OCI-M2 (cell line): ENCODE results near the gene SLC17A1.

Experiments
- DNase-seq: peaks from one replicate; lab custom pipeline; 2025; ENCODE audit not compliant: unreplicated experiment; lab: John Stamatoyannopoulos, UW

The SLC17A1 gene

DNA sequence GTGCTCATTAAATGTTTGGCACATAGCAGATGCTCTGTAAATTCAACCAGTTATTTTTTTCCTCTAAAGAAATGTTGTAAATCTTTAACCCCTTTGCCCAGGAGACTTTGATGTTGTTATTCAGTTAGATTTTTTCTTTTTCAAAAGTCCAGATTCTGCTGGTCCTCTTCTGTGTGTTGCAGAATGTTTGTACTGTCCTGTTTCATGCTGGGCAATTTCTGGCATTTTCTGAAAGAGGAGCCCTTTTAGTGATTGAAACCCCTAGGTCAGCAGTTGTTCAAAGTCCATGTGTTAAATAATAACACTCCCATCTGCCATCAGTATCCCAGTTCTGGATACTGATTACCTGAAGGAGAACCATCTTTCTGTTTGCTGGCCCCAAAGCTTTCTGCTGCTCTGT lies 1.3 kb upstream of the SLC17A1 start:
- no peak for DNase-seq

DNA sequence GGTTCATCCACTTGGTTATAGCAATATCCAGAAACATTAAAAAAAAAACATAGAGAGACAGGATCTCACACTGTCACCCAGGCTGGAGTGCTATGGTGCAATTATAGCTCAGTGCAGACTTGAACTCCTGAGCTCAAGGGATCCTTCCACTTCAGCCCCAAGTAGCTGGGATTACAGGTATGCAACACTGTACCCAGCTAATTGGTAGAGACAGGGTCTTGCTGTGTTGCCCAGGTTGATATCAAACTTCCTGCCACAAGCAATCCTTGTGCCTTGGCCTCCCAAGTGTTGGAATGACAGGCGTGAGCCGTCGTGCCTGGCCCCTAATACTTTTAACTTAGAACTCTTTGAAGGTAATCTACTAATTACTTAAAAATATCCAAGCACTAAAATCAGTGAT lies 818 bp upstream of the SLC17A1 start:
- DNase-seq, result no peak

DNA sequence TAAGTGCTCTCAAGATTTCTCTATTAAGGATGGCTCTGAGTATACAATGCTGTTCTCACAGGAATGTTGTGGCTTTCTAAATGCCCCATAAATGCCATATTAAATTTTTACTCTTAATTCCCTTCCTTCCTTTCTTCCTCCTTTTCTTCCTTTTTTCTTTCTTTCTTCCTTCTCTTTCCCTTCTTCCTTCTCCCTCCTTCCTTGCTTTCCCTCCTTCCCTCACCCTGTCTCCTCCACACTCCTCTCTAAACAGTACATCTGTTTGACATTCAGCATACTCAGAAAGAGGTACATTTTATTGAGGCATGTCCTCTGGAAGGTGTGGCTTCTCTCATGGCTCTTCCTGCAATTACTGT lies 433 bp upstream of the SLC17A1 start:
- no peak for DNase-seq

DNA sequence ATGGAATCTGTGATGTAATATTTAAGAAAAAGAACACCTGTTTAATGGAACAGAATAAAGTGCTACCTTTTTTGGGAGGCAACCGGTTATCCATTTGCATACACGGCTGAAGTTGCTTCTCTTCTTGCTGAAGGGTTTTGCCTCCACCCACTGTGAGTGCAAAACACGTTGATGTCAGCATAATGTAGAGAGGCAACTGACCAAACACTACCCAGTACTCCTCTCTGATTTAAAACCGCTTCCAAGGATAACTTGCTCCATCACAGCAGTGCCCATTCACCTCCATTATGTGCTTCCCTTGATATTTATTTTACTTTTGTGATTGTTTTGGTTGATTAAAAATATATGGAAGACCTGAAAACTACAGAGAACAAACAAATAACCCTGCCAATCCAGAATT lies 1.4 kb downstream of the SLC17A1 start:
- DNase-seq, result no peak

DNA sequence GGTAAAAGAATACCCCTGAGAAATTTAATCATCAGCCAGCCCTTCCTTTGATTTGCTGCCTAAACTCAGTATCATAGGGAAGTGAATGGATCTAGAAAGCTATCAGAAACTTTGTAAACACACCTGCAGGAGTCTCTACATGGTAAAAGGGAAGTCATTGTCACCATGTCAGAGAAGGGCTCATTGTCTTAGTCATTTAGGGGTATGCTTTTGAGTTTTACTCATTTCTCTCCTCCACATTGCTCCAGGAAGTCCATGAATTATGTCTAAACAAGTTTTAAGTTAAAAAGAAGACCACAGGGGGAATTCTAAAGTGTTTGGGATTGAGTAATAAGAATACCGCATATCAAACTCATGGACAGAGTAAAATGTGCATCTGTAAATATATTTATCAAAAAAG lies 2.5 kb downstream of the SLC17A1 start:
- no peak for DNase-seq

DNA sequence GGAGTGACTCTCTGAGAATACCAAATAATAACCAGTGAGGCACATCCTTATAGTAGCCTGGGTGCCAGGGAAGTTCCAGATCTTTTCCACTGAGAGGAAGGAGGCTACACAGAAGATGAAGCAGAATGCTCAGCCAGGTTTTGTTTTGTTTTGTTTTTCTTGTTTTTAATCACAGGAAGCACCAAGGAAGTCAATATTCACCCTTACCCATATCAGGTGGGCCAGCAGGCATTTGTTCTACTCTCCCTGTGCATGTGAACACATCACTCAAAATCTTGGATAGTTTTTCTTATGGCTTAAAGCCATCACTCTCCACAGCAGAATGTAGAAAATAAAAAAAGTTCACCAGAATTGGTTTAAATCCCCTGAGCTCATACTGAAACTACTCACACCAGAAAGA lies 10.5 kb downstream of the SLC17A1 start:
- no peak for DNase-seq

DNA sequence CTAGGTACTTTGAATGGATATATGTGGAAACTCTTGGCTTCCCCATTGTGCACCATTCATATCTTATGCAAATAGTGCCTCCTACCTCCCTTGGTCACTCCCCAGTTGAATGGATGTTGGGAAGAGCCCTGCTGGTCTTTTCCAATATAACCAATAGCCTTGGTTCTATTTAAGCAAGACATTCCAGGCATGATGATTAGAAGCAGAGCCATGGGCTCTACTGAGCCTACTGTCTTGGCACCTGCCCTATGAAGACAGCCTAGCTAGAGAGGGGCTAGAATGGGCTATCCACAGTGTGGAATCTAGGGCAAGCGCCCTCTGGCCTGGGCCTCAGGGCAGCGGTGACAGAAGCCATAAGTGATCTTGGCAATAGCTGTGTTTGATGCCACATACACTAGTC lies 15.6 kb downstream of the SLC17A1 start:
- no peak for DNase-seq

DNA sequence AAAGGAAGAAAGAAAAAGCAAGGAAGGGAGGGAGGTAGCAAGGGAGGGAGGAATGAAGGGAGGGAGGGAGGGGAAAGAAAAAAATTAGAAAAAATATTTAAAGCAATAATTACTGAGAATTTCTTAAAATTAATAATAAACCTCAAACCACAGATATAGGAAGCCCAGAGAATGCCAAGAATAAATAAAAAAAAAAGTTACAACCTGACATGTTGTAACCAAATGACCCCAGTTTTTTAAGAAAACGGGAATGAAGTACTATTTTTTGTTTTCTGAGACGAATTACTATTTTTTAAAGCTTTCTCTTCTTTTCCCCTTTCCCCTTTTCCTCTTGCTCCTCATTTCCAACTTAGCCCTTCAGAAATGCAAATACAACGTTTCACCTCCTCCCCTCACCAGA lies 16.7 kb downstream of the SLC17A1 start:
- DNase-seq, result no peak

DNA sequence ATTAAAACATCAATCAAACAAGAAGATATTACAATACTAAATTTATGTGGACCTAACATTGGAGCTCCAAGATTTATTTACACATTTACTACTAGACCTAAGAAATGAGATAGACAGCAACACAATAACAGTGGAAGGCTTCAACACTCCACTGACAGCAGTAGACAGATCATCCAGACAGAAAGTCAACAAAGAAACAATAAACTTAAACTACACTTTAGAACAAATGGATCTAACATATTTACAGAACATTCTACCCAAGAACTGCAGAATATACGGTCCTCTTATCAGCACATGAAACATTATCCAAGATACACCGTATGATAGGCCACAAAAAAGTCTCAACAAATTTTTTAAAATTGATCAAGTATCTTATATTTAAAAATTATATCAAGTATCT lies 27.0 kb downstream of the SLC17A1 start:
- DNase-seq, result no peak

DNA sequence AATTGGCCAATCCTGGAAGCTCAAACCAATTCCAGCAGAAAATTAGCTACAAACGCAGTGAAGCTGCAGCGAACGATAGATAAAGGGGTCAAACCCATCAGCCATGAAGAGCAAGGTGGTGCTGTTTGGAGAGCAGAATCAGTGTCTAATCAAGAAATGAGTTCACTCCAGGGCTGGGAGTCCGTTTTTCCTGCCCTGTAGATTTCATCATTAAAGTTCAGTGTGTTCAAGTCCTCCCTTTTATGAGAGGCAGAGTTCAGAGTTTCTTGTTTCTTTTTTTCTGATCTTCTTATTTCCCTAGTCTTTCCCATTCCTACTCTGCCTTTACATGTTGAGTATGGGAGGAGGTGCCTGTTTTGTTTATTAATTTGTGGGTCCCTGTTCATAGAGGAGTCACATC lies 30.4 kb downstream of the SLC17A1 start:
- DNase-seq, result no peak

DNA sequence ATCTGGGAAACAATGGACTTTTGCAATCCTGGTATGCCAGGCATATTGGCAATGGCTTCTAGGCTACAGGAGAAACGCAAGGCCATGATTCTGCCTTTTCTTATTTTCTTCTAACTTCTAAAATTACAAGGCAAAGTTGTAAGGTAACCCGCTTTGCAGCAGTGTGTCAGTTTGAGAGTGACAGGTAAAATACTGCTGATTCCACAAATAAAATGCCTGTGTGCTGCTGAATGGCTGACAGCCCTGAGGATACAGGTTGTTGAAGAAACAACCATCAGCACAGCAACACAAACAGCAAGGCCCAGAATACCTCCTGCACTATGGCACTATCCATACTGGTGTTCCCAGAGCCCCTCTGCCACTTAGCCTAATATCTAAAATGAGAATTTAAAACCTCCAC lies 37.1 kb downstream of the SLC17A1 start:
- no peak for DNase-seq

DNA sequence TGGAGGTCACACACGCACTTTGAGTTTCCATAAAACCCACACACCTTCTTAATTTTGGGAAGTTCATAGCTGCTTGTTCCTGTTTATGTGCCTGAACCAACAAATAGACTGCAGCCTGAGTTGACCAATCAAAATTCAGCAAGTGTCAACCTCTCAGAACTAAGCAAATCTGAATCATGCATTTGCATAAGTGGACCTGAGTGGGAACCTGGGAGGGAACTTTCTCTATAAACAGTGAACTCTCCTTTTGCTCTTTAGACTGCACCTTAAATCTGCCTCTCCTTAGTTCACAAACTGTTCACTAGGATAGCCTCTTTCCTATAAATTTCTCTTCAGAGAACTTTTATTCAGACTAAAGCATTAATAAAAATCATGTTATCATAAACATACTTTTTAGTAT lies 37.9 kb downstream of the SLC17A1 start:
- DNase-seq, result no peak

DNA sequence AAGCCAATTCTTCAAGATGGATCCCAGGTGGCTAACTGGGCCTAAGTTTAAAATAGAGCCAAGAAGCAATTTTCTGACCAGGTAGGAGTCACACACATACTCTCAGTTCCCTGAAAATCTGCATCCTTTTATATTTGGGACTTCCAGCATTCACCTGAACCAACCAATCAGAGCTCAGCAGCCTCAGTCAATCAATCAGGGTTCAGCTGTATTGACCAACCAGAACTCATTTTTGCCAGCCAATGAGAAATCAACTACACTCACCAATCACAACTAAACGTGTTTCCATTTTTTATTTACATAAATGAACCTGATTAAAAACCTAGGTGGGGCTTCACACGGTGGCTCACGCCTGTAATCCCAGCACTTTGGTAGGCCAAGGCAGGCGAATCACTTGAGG lies 39.8 kb downstream of the SLC17A1 start:
- no peak for DNase-seq

DNA sequence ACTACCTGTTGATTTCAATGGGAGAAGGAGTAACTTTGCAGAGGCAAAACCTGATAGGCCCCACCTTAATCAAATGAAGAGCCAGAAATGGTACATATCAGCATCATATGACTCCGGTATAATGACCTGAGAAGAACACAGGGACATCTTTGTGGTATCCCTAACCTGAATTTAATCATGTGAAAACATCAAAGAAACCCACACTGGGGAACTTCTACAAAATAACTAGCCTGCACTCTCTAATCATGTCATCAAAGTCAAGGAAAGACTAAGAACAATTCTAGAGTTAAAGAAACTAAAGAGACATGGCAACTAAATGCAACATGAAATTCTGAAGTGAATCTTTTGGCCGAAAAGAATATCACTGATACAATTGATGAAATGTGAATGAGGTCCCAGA lies 42.4 kb downstream of the SLC17A1 start:
- no peak for DNase-seq

DNA sequence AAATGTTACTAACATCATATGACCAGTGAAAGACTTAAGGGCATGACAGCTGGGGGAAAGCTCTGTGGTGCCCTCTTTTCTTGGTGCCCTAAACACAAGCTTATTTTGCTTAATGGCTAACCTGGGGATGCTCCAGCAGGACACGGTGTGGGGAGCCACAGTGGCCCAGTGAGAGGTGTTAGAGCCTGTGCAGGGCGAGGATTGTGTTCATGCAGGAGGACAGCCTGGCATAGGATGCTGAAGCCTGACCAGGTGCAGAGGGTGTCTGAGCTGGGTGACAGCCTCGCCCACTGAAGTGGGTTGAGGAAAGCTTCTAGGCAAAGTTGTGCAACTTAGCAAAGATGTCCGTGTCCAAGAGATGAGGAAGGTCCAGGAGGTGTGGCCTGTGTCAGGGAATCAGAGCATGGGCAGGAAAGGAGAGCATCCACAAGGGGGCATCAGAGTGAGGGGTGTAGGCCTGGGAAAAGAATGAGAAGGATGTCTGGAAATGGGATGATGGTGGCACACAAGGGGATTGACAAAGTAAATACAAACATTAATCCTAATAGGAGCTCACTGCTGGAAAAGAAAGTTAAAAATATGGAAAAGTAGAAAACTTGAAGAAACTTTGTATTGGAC lies 43.4 kb downstream of the SLC17A1 start:
- DNase-seq, result no peak

DNA sequence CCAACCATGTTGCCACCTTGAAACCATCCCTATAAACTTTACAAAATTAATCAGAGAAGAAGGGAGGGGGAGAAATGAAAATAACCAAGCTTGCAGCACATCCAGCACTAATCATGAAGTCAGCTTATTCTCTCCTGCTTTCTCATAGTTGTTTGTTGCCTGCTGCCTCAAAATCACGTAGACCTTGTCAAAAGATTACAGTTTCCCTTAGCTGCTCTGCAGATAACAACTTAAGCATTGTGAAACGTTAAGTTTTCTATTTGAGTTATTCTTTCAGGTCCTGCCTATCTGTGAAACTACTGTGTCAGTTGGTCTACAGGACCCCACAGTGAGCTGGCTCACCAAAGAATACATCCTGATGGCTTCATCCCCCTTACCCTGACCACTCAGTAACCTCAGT lies 44.4 kb downstream of the SLC17A1 start:
- no peak for DNase-seq

DNA sequence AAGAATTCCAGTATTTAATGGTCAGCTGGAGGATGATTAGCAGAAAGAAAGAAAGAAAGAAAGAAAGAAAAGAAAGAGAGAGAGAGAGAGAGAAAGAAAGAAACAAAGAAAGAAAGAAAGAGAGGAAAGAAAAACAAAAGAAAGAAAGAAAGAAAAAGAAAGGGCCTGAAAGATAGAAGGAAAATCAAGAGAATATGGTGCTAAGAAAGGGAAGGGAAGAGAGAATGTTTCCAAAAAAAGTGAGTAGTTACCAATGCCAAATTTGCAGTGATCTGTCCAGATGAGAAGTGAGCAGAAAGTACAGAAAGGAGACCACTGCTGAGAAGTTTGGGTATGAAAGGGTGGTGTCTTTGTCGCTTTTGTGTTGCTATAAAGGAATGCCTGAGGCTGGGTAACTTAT lies 50.7 kb downstream of the SLC17A1 start:
- DNase-seq, result no peak

DNA sequence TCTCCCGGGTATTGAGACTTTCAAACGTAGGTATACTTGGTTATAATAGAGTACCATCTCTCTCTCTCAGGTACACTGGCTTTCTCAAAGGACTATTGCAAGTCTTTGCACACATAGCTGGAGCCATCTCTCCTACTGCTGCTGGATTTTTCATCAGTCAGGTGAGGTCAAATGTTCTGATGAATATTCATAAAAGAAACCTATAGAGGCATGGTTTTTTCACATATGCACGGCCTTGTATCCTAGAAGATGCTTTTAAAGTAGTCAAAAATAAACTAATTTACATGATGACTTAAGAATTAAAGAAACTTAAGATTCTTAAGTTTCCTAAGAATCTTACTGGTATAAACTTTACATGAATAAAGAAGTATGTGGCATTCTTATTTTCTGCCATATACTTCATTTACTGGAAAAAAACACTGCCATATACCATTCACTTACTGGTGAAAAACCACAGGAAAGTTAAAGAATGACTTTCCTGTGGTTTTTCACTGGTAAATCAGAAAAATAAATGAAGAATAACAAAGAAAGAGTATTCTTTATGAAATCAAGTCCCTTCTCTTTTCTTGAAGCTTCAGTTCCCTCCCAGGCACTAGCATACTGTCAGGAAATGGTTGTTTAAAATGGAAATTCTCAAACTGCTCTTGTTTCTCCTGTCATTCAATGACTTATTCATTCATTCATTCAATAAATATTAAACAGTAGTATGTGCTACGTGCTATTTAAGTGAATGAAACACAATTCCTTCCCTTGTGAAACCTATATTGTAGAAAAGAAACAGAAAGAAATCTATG lies 53.8 kb downstream of the SLC17A1 start:
- DNase-seq, result no peak

DNA sequence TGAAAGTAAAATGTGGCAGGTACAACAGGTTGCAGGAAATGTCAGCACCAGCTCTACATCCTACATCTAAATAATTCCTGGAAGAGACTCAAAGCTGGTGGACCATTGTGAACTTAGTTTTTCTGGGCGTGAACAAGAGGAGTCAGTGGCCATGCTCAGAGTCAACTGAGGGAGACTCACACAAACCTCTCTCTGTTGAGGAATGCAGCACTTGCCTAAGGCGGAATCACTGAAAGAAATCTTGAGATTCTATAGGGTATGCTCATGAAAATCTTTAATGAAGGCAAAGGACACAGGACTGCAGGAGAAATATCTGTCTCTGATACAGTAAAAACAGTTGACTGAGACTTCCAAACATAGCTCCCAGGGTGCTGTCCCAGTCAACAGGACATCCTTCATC lies 54.8 kb downstream of the SLC17A1 start:
- no peak for DNase-seq

DNA sequence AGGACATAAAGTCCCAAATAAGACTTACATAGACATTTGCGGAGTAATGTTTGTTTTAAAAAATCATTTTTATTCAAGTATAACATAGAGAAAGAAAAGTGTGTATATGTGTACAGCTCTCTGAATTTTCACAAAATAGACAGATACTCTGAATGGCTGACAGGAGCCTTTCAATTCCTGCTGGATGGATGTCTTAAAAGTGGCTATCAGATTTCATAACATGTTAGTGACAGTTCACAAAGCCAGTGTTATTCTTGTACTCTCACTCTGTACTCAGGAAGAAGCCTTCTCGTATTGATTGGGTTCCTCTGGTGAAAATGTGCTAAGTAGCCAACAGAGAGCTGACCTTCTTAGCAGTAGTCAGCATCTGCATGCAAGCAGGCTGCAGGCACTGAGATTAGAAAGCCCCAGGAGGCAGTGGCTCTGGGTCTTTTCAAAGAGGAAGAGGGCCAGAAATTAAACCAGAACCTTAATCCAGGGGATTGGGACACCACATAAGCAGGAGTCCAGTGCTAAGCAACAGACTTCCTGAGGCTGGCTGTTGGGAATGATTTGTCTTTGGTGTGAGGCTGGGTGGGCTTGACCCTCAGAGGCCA lies 57.6 kb downstream of the SLC17A1 start:
- no peak for DNase-seq

DNA sequence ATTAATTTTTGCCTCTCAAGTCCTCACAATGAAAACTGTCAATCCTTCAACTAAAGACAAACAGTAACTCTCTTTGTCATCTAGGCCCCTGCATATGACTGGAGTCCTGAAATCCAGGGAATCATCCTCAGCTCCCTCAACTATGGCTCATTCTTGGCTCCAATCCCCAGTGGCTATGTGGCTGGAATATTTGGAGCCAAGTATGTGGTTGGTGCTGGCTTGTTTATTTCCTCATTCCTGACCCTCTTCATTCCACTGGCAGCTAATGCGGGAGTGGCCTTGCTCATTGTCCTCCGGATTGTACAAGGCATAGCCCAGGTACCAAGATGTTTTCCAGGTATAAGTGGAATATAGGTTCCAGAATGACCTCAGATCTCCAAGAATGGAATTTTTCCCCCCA lies 61.9 kb downstream of the SLC17A1 start:
- DNase-seq, result no peak

DNA sequence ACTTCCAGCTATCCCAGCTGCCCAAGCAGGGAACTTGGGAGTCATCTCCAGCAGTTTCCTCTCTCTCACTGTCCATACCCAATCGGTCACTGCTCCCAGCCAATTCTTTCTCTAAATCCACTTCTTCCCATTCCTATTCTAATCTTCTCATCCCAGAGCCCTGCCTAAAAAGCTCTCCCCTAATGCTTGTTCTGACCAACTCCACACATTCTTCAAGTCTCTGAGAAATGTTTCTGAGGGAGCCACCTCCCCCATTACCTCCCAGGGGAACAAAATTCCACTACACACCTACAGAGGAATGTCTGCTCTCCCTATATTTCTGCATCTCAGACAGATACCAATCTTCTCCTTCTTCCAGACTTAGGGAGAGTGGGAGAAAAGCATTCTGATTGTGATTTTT lies 63.3 kb downstream of the SLC17A1 start:
- DNase-seq, result no peak

DNA sequence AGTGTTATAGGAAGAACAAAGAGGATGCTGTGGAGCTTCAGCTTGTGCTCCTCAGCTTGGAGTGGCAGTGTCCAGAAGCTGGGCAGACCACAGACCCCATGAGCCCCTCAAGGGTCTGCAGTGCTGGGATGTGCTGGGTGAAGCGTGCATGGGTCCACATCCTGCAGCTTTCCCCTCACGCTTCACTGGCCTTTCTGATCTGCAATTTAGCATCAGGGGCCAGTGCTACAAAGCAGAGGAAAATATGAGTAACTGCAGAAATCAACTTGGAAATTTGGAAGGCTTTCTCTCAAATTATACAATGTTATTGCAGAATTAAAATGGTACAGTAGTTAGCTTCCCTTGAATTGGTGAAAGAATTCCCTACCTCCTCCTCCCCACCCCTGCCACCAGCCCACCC lies 67.2 kb downstream of the SLC17A1 start:
- DNase-seq, result no peak
